Measurements from ENCODE around the gene ZCCHC7. TPM values are rescaled to one million over a fixed set of nuclear protein-coding genes. Genes with fewer than 3 reads are reported as not detected.
"Not testable (repeated sequence)": the region's sequence is repeated elsewhere in the genome, so short reads cannot be mapped to it uniquely, and the experiment has no call there.

Gene ZCCHC7
- total RNA-seq, 3 donors from 2014 or later = 19.8 to 29.1 (median 26.9) TPM

DNA sequence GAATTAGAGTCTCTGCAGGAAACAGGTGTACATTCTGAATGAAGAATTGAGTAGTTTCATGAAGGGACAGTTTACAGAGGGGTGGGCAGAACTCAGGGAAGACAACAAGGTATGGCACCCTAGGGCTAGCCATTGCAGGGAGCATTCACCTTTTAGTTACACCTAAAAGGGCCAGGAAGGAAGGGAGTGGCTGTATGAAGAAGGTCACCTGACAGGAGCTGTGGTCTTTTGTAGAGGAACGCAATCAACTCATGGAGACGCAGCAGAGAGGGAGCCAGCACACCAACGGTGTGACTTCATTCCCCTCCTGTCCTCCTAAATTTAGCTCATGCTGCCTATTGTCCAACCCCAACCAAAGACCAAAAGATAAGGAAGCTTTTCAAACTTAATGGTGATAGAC, 12.7 kb upstream of the ZCCHC7 start:
- intact Hi-C loops (cut with DNase I; ENCODE audit: low total_unique reads) = no loop called here
- no peak for DNase-seq (ENCODE audit: low spot score in 2 of 2)
- Histone ChIP-seq H3K4me3 (no peak overlapping the region), H3K27me3 (no peaks in the 10 kb centered on the region), H3K27ac (no peak overlapping the region), H3K36me3 (no peaks in the 10 kb centered on the region), H3K4me1 (no peaks in the 10 kb centered on the region), H3K9me3 (peaks cover 0 to 9% of the 10 kb centered on the region in 2 donors)
- no peak for TF ChIP-seq POLR2AphosphoS5 (IDR thresholded peaks at IDR 0.05)
- TF ChIP-seq POLR2A (IDR thresholded peaks at IDR 0.05) = no peak
- TF ChIP-seq, protein P1, sequence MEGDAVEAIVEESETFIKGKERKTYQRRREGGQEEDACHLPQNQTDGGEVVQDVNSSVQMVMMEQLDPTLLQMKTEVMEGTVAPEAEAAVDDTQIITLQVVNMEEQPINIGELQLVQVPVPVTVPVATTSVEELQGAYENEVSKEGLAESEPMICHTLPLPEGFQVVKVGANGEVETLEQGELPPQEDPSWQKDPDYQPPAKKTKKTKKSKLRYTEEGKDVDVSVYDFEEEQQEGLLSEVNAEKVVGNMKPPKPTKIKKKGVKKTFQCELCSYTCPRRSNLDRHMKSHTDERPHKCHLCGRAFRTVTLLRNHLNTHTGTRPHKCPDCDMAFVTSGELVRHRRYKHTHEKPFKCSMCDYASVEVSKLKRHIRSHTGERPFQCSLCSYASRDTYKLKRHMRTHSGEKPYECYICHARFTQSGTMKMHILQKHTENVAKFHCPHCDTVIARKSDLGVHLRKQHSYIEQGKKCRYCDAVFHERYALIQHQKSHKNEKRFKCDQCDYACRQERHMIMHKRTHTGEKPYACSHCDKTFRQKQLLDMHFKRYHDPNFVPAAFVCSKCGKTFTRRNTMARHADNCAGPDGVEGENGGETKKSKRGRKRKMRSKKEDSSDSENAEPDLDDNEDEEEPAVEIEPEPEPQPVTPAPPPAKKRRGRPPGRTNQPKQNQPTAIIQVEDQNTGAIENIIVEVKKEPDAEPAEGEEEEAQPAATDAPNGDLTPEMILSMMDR (IDR thresholded peaks at IDR 0.05) = no peak

DNA sequence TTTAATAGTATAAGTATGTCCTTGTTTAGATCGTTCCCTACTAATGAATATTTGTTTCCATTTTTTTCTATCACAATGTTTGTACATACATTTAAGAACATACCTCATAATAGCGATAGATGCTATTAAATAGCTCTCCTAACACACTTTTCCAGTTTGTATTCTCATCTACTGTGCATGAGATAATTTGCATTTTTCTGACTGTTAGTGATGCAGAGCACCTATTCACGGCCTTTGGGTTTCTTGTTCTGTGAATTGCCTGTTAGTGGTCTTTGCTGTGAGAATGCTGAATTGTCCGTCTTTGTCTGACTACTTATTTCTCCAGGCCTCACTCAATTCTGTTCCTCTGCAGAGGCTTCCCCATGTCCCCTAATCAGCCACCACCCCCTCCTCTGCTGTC, 5.9 kb upstream of the ZCCHC7 start:
- intact Hi-C loops (cut with DNase I; ENCODE audit: low total_unique reads); H3K27me3 ChIP-seq; DNase-seq (ENCODE audit: low spot score in 2 of 2); H3K4me1 ChIP-seq; H3K4me3 ChIP-seq; H3K27ac ChIP-seq; H3K9me3 ChIP-seq; H3K36me3 ChIP-seq: not testable (repeated sequence)

DNA sequence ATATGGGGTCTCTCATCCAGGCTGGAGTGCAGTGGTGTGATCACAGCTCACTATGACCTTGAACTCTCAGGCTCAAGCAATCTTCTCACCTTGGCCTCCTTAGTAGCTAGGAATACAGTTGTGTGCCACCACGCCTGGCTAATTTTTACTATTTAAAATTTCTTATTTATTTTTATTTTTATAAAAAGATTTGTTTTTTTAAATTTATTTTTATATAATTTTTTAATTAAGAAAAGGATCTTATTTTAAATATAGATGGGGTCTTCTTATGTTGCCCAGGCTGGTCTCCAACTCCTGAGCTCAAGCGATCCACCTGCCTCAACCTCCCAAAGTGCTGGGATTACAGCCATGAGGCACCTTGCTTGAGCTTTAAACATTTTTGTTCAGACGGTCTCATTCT, 2.4 kb upstream of the ZCCHC7 start:
- H3K9me3 ChIP-seq = no peaks in the 10 kb centered on the region
- TF ChIP-seq, protein P1 (IDR thresholded peaks at IDR 0.05) = no peak
- TF ChIP-seq POLR2AphosphoS5 (IDR thresholded peaks at IDR 0.05) (no peak), POLR2A (IDR thresholded peaks at IDR 0.05) (no peak)
- no peak overlapping the region for H3K4me3 ChIP-seq
- intact Hi-C loops (cut with DNase I; ENCODE audit: low total_unique reads) = no loop called here
- no peak for DNase-seq (ENCODE audit: low spot score in 2 of 2)
- H3K4me1 ChIP-seq = peaks cover 0 to 4% of the 10 kb centered on the region in 2 donors
- H3K27ac ChIP-seq = no peak overlapping the region
- H3K36me3 ChIP-seq = no peaks in the 10 kb centered on the region
- H3K27me3 ChIP-seq = no peaks in the 10 kb centered on the region

DNA sequence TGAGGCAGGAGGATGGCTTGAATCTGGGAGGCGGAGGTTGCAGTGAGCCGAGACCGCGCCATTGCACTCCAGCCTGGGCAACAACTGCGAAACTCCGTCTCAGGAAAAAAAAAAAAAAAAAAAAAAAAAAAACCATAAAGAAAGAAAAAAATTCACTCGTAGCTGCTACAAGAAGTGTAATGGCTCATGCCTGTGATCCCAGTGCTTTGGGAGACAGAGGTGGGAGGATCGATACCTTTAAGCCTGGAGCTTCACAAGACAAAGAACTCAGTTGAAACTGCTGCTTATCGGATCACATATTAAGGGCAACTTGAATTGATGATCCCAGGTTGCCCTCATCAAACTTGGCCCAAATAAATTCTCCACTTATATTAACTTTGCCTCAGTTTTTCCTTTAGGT, 1.0 kb upstream of the ZCCHC7 start:
- DNase-seq (ENCODE audit: low spot score in 2 of 2) = no peak
- intact Hi-C loops (cut with DNase I; ENCODE audit: low total_unique reads) = no loop called here
- Histone ChIP-seq H3K4me3 (peak overlapping the region in 2 of 3 donors; percentile 86 to 94), H3K36me3 (no peaks in the 10 kb centered on the region), H3K9me3 (no peaks in the 10 kb centered on the region), H3K4me1 (peaks cover 0 to 4% of the 10 kb centered on the region in 2 donors), H3K27me3 (no peaks in the 10 kb centered on the region), H3K27ac (peak overlapping the region in 1 of 2 donors; percentile 96)
- TF ChIP-seq POLR2AphosphoS5 (IDR thresholded peaks at IDR 0.05) (no peak), POLR2A (IDR thresholded peaks at IDR 0.05) (no peak)
- TF ChIP-seq, protein P1 (IDR thresholded peaks at IDR 0.05) = no peak

DNA sequence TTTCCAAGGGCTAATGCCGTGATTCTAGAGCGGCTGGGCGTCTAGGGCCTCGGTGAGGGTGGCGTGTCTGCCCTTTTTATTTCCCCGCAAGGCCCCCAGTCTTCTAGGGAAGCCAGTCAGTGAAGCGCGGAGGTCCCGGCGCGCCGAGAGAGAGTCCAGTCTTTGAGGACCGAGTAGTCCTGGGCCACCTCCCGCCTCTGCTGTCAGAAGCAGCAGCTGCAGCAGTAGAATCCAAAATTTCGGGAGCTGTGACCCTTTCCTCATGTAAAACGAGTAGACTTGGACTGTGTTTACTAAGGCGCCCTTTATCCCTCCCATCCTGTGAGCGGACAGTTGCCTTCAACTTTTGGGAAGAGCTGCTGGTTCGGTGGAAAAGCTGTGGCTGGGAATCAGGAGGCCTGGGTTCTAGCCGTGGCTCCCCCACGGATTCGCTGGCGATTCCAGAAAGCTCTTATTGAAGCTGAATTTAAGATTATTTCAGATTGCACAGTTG, 515 bp downstream of the ZCCHC7 start:
- Histone ChIP-seq H3K4me3 (peak overlapping the region; percentile 79 to 94 (median 86)), H3K27ac (peak overlapping the region; percentile 95 to 96)
- H3K9me3 ChIP-seq; H3K4me1 ChIP-seq; H3K27me3 ChIP-seq; intact Hi-C loops (cut with DNase I; ENCODE audit: low total_unique reads); H3K36me3 ChIP-seq: not testable (repeated sequence)
- peak in 1 of 2 donors; percentile 24 for DNase-seq (ENCODE audit: low spot score in 2 of 2)

DNA sequence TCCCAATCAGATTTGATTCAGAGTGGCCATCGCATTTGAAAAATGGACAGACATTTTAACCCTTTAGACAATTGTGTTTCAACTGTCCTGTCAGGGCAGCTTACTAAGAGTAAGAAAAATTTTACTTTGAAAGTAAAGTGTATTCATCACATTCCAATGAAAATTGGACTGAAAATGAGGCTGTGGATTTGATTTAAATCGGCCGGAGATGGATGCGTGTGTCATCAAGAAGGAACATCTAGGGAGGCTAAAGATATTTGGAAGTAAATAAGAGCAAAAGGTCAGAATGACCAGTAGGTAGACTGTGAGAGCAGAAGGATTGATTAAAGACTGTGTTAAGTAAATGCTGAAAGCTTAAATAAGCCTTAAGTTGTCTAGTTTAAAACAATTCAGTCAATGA, 1.5 kb downstream of the ZCCHC7 start:
- H3K4me1 ChIP-seq = peaks cover 0 to 4% of the 10 kb centered on the region in 2 donors
- intact Hi-C loops (cut with DNase I; ENCODE audit: low total_unique reads) = no loop called here
- no peaks in the 10 kb centered on the region for H3K27me3 ChIP-seq
- H3K27ac ChIP-seq = no peak overlapping the region
- no peak for DNase-seq (ENCODE audit: low spot score in 2 of 2)
- no peaks in the 10 kb centered on the region for H3K9me3 ChIP-seq
- H3K4me3 ChIP-seq = peak overlapping the region in 2 of 3 donors; percentile 86 to 94
- TF ChIP-seq, protein P1 (IDR thresholded peaks at IDR 0.05) = no peak
- TF ChIP-seq POLR2AphosphoS5 (IDR thresholded peaks at IDR 0.05) (no peak), POLR2A (IDR thresholded peaks at IDR 0.05) (no peak)
- no peaks in the 10 kb centered on the region for H3K36me3 ChIP-seq
